ENCODE measurements around the gene DSCAML1. TPM values are rescaled to one million over a fixed set of nuclear protein-coding genes. Genes with fewer than 3 reads are reported as not detected.

DSCAML1 gene
- total and polyA plus RNA-seq, 7 experiments from 2014 or later = 0.17 to 1.3 (median 0.60) TPM; not detected in 2

- no peak overlapping the region for H3K4me3 Mint-ChIP-seq
- Histone ChIP-seq H3K36me3 (ENCODE audit: control insufficient read depth in 2 of 3, insufficient read depth in 3 of 3, low read length in 3 of 3) (no peaks in the 10 kb centered on the region), H3K4me3 (ENCODE audit: low read length) (no peak overlapping the region), H3K9me3 (ENCODE audit: control insufficient read depth in 2 of 3, low read length in 3 of 3) (no peaks in the 10 kb centered on the region), H3K27ac (ENCODE audit: low read depth, low read length) (no peak overlapping the region), H3K4me1 (ENCODE audit: control insufficient read depth in 2 of 2, insufficient read depth in 2 of 2, low read length in 2 of 2) (peaks cover 2% of the 10 kb centered on the region in 2 donors), H3K27me3 (ENCODE audit: control insufficient read depth in 2 of 2, insufficient read depth in 2 of 2, low read length in 2 of 2) (no peaks in the 10 kb centered on the region)
- peak overlapping the region in 1 of 9 donors; percentile 34 for H3K27ac Mint-ChIP-seq
- no peaks in the 10 kb centered on the region for H3K9me3 Mint-ChIP-seq
- ChIA-PET CTCF (interaction anchor here (0.6 to 3.8 kb wide), 4 partner anchors 8 to 111 kb away, joined by 3 to 19 read pairs (median 5); partner anchors contain the start of gene FXYD2), POLR2A (interaction anchor here (0.8 to 1.2 kb wide), 2 partner anchors 163 to 215 kb away, joined by 3 read pairs; no protein-coding TSS in a partner anchor)
- H3K36me3 Mint-ChIP-seq = no peaks in the 10 kb centered on the region
- intact Hi-C loops (cut with micrococcal nuclease) = no loop called here
- H3K27me3 Mint-ChIP-seq = peaks cover 0 to 35% (median 0%) of the 10 kb centered on the region in 5 donors
- ATAC-seq (no peak), DNase-seq (no peak)
- H3K4me1 Mint-ChIP-seq = peaks cover 2 to 9% (median 7%) of the 10 kb centered on the region in 7 donors
Measured at GRCh38 chr11:117836077-117836960, 39.3 kb upstream of the DSCAML1 start.

- no peak overlapping the region for H3K27ac Mint-ChIP-seq
- intact Hi-C loops (cut with micrococcal nuclease) = no loop called here
- Histone ChIP-seq H3K27me3 (ENCODE audit: control insufficient read depth in 2 of 2, insufficient read depth in 2 of 2, low read length in 2 of 2) (no peaks in the 10 kb centered on the region), H3K36me3 (ENCODE audit: control insufficient read depth in 2 of 3, insufficient read depth in 3 of 3, low read length in 3 of 3) (no peaks in the 10 kb centered on the region), H3K9me3 (ENCODE audit: control insufficient read depth in 2 of 3, low read length in 3 of 3) (no peaks in the 10 kb centered on the region), H3K4me3 (ENCODE audit: low read length) (no peak overlapping the region), H3K27ac (ENCODE audit: low read depth, low read length) (no peak overlapping the region), H3K4me1 (ENCODE audit: control insufficient read depth in 2 of 2, insufficient read depth in 2 of 2, low read length in 2 of 2) (peaks cover 9 to 10% of the 10 kb centered on the region in 2 donors)
- ChIA-PET CTCF (interaction anchor here (0.6 to 3.8 kb wide), 4 partner anchors 13 to 112 kb away, joined by 3 to 19 read pairs (median 5); partner anchors contain the start of gene FXYD2), POLR2A (interaction anchor here (0.8 to 1.2 kb wide), 2 partner anchors 164 to 216 kb away, joined by 3 read pairs; no protein-coding TSS in a partner anchor)
- ATAC-seq (no peak), DNase-seq (peak in 1 of 9 donors; percentile 10)
- no peak overlapping the region for H3K4me3 Mint-ChIP-seq
- no peaks in the 10 kb centered on the region for H3K9me3 Mint-ChIP-seq
- peaks cover 0 to 31% (median 0%) of the 10 kb centered on the region in 5 donors for H3K27me3 Mint-ChIP-seq
- no peaks in the 10 kb centered on the region for H3K36me3 Mint-ChIP-seq
- peaks cover 10 to 17% (median 15%) of the 10 kb centered on the region in 7 donors for H3K4me1 Mint-ChIP-seq
Measured at GRCh38 chr11:117835576-117835975, 38.6 kb upstream of the DSCAML1 start.

GRCh38 chr11:117834838-117835443 is 37.9 kb upstream of the DSCAML1 start:
- Mint-ChIP-seq H3K9me3 (no peaks in the 10 kb centered on the region), H3K36me3 (no peaks in the 10 kb centered on the region), H3K27me3 (peaks cover 0 to 28% (median 0%) of the 10 kb centered on the region in 5 donors), H3K4me3 (no peak overlapping the region), H3K4me1 (peaks cover 16 to 23% (median 21%) of the 10 kb centered on the region in 7 donors), H3K27ac (peak overlapping the region in 1 of 9 donors; percentile 7)
- H3K4me1 ChIP-seq (ENCODE audit: control insufficient read depth in 2 of 2, insufficient read depth in 2 of 2, low read length in 2 of 2) = peaks cover 15 to 16% of the 10 kb centered on the region in 2 donors
- no peaks in the 10 kb centered on the region for H3K27me3 ChIP-seq (ENCODE audit: control insufficient read depth in 2 of 2, insufficient read depth in 2 of 2, low read length in 2 of 2)
- H3K9me3 ChIP-seq (ENCODE audit: control insufficient read depth in 2 of 3, low read length in 3 of 3) = no peaks in the 10 kb centered on the region
- DNase-seq (no peak), ATAC-seq (no peak)
- ChIA-PET POLR2A (interaction anchor here (0.8 to 1.2 kb wide), 2 partner anchors 12 to 216 kb away, joined by 3 read pairs; no protein-coding TSS in a partner anchor), CTCF (interaction anchor here (0.6 to 3.8 kb wide), 7 partner anchors 10 to 337 kb away, joined by 3 to 19 read pairs (median 4); partner anchors contain the start of gene FXYD2)
- intact Hi-C loops (cut with micrococcal nuclease) = no loop called here
- no peak overlapping the region for H3K4me3 ChIP-seq (ENCODE audit: low read length)
- no peaks in the 10 kb centered on the region for H3K36me3 ChIP-seq (ENCODE audit: control insufficient read depth in 2 of 3, insufficient read depth in 3 of 3, low read length in 3 of 3)
- no peak overlapping the region for H3K27ac ChIP-seq (ENCODE audit: low read depth, low read length)

- Histone ChIP-seq H3K9me3 (ENCODE audit: control insufficient read depth in 2 of 3, low read length in 3 of 3) (no peaks in the 10 kb centered on the region), H3K27me3 (ENCODE audit: control insufficient read depth in 2 of 2, insufficient read depth in 2 of 2, low read length in 2 of 2) (no peaks in the 10 kb centered on the region), H3K4me1 (ENCODE audit: control insufficient read depth in 2 of 2, insufficient read depth in 2 of 2, low read length in 2 of 2) (peaks cover 17 to 19% of the 10 kb centered on the region in 2 donors), H3K27ac (ENCODE audit: low read depth, low read length) (no peak overlapping the region), H3K36me3 (ENCODE audit: control insufficient read depth in 2 of 3, insufficient read depth in 3 of 3, low read length in 3 of 3) (no peaks in the 10 kb centered on the region), H3K4me3 (ENCODE audit: low read length) (no peak overlapping the region)
- ChIA-PET CTCF (interaction anchor here (0.6 to 3.8 kb wide), 7 partner anchors 10 to 337 kb away, joined by 3 to 19 read pairs (median 4); partner anchors contain the start of gene FXYD2), POLR2A (interaction anchor here (0.8 to 1.1 kb wide), 2 partner anchors 11 kb away, joined by 3 to 5 read pairs; no protein-coding TSS in a partner anchor)
- DNase-seq = no peak
- peak overlapping the region in 4 of 9 donors; percentile 0 to 89 (median 40) for H3K27ac Mint-ChIP-seq
- no peaks in the 10 kb centered on the region for H3K36me3 Mint-ChIP-seq
- ATAC-seq = no peak
- H3K27me3 Mint-ChIP-seq = peaks cover 0 to 25% (median 0%) of the 10 kb centered on the region in 5 donors
- no peak overlapping the region for H3K4me3 Mint-ChIP-seq
- H3K4me1 Mint-ChIP-seq = peaks cover 16 to 28% (median 21%) of the 10 kb centered on the region in 7 donors
- H3K9me3 Mint-ChIP-seq = no peaks in the 10 kb centered on the region
- intact Hi-C loops (cut with micrococcal nuclease) = no loop called here
Measured at GRCh38 chr11:117834068-117834810, 37.2 kb upstream of the DSCAML1 start.

GRCh38 chr11:117833401-117833891 is 36.4 kb upstream of the DSCAML1 start:
- no peaks in the 10 kb centered on the region for H3K9me3 ChIP-seq (ENCODE audit: control insufficient read depth in 2 of 3, low read length in 3 of 3)
- H3K27me3 ChIP-seq (ENCODE audit: control insufficient read depth in 2 of 2, insufficient read depth in 2 of 2, low read length in 2 of 2) = no peaks in the 10 kb centered on the region
- H3K27me3 Mint-ChIP-seq = peaks cover 0 to 18% (median 0%) of the 10 kb centered on the region in 5 donors
- intact Hi-C loops (cut with micrococcal nuclease) = no loop called here
- H3K36me3 ChIP-seq (ENCODE audit: control insufficient read depth in 2 of 3, insufficient read depth in 3 of 3, low read length in 3 of 3) = no peaks in the 10 kb centered on the region
- peaks cover 16 to 36% (median 24%) of the 10 kb centered on the region in 7 donors for H3K4me1 Mint-ChIP-seq
- ATAC-seq (no peak), DNase-seq (peak in 1 of 9 donors; percentile 17)
- peaks cover 25 to 27% of the 10 kb centered on the region in 2 donors for H3K4me1 ChIP-seq (ENCODE audit: control insufficient read depth in 2 of 2, insufficient read depth in 2 of 2, low read length in 2 of 2)
- H3K4me3 ChIP-seq (ENCODE audit: low read length) = no peak overlapping the region
- H3K4me3 Mint-ChIP-seq = no peak overlapping the region
- H3K27ac Mint-ChIP-seq = peak overlapping the region in 1 of 9 donors; percentile 0
- no peak overlapping the region for H3K27ac ChIP-seq (ENCODE audit: low read depth, low read length)
- ChIA-PET POLR2A (interaction anchor here (1.1 kb wide), 1 partner anchor 10 kb away, joined by 5 read pairs; no protein-coding TSS in a partner anchor), CTCF (interaction anchor here (0.7 to 3.8 kb wide), 10 partner anchors 9 to 339 kb away, joined by 3 to 19 read pairs (median 4); partner anchors contain the start of gene FXYD2)
- no peaks in the 10 kb centered on the region for H3K36me3 Mint-ChIP-seq
- H3K9me3 Mint-ChIP-seq = no peaks in the 10 kb centered on the region
